ENCODE data around the gene HIP1.

GRCh38 chr7:75572814-75573213 is 165.9 kb downstream of the HIP1 start:
- TF ChIP-seq CTCF (IDR thresholded peaks at IDR 0.05) (no peak), EZH2 (IDR thresholded peaks at IDR 0.05) (no peak), EZH2phosphoT487 (IDR thresholded peaks at IDR 0.05) (no peak)
